ENCODE data around the gene TTC28.

DNA sequence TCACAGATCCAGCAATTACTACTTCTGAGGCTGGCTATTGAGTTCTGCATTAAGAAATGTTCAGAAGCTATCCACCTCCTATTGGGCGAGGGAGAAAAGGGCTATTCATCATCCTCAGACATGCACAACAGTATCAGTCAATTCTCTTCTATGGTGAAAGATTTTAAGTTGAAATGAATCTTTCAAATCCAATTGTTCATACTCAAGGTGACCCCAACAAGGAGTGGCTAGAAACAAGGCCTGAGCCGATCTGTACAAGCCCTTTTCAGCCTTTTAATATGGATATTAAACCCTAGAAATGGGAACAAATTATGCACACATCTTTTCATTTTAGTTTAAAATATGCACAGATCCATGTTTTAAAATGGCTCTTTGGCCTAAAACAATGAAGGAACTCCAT is 457.1 kb downstream of the TTC28 start:
- TF ChIP-seq CTCF (IDR thresholded peaks at IDR 0.05) (no peak), POLR2A (IDR thresholded peaks at IDR 0.05; ENCODE audit: low read depth) (no peak)

Measured in esophagus muscularis mucosa (tissue), 3 donors.